ENCODE results near the gene DCANP1.

DCANP1 gene

GRCh38 chr5:135456238-135457099, 9.3 kb upstream of the DCANP1 start:
- DNase-seq: no peak

GRCh38 chr5:135455876-135456237, 8.7 kb upstream of the DCANP1 start:
- DNase-seq: no peak

GRCh38 chr5:135454946-135455345, 7.8 kb upstream of the DCANP1 start:
- no peak for DNase-seq

- DNase-seq: no peak
Measured at GRCh38 chr5:135453613-135454012, 6.5 kb upstream of the DCANP1 start.

- DNase-seq: no peak
Measured at GRCh38 chr5:135452321-135453030, 5.3 kb upstream of the DCANP1 start, which contains the start of gene TIFAB. Gene TIFAB, minus strand, starts transcription at chr5:135452351. Its CDS starts 2,412 bp downstream, at chr5:135449939.

- DNase-seq: no peak
Measured at GRCh38 chr5:135451581-135452320, 4.6 kb upstream of the DCANP1 start.

- no peak for DNase-seq
Measured at GRCh38 chr5:135450952-135451351, 3.8 kb upstream of the DCANP1 start.

- no peak for DNase-seq
Measured at GRCh38 chr5:135450336-135450735, 3.2 kb upstream of the DCANP1 start.

- no peak for DNase-seq
Measured at GRCh38 chr5:135449644-135450043, 2.5 kb upstream of the DCANP1 start.

GRCh38 chr5:135448791-135449507, 1.8 kb upstream of the DCANP1 start:
- no peak for DNase-seq

- DNase-seq: no peak
Measured at GRCh38 chr5:135448071-135448739, 1.1 kb upstream of the DCANP1 start.

GRCh38 chr5:135446615-135447014, 533 bp downstream of the DCANP1 start:
- no peak for DNase-seq

- no peak for DNase-seq
Measured at GRCh38 chr5:135446206-135446605, 942 bp downstream of the DCANP1 start.

GRCh38 chr5:135445306-135445985, 1.7 kb downstream of the DCANP1 start:
- no peak for DNase-seq

GRCh38 chr5:135444881-135445280, 2.3 kb downstream of the DCANP1 start:
- no peak for DNase-seq

- DNase-seq: no peak
Measured at GRCh38 chr5:135444360-135444759, 2.8 kb downstream of the DCANP1 start.

GRCh38 chr5:135443161-135443960, 3.8 kb downstream of the DCANP1 start:
- DNase-seq: no peak

GRCh38 chr5:135442431-135443160, 4.6 kb downstream of the DCANP1 start:
- DNase-seq: no peak

GRCh38 chr5:135441919-135442318, 5.2 kb downstream of the DCANP1 start:
- no peak for DNase-seq

- no peak for DNase-seq
Measured at GRCh38 chr5:135441350-135441831, 5.8 kb downstream of the DCANP1 start.
